HG03196 (cell line): ENCODE data around the gene PDE6D.
"Not testable (repeated sequence)": the region's sequence is repeated elsewhere in the genome, so short reads cannot be mapped to it uniquely, and the experiment has no call there.

ENCODE experiments used
- ATAC-seq: cut with Tn5 transposase; IDR thresholded peaks from one replicate; pipeline ENCODE4 v1.9.1; 2021; ENCODE audit not compliant: unreplicated experiment

Gene PDE6D

GRCh38 chr2:231780123-231780908 lies 766 bp downstream of the PDE6D start:
- no peak for ATAC-seq

GRCh38 chr2:231769170-231770136 lies 11.6 kb downstream of the PDE6D start:
- no peak for ATAC-seq

- no peak for ATAC-seq
Observed at GRCh38 chr2:231765496-231765929, 15.6 kb downstream of the PDE6D start.

DNA sequence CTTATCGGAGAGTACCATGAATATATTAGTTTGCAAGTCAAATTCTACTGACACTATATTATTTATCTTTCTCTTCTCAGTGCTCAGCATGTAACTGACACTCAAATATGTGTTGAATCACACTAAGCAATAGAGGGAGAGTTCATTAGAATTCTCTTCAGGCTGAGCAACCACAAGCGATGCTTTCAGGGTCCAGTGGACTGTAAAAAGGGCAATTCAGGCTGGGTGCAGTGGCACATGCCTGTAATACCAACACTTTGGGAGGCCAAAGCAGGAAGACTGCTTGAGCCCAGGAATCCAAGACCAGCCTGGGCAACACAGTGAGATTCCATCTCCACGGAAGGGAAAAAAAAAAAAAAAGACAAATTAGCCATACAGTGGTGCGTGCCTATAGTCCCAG lies 16.3 kb downstream of the PDE6D start:
- no peak for ATAC-seq

DNA sequence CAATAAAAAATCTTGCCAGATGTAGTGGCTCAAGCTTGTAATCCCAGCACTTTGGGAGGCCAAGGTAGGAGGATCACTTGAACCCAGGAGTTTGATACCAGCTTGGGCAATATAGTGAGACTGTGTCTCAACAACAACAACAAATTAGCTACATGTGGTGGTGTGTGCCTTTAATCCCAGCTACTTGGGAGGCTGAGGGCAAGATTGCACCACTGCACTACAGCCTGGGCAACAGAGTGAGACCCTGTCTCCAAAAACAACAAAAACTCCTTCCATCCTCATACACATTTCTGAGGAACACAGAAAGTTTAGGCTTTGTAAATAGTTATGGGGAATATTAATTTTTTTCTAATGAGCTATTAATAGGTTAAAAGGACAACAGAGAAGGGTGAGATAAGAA lies 17.0 kb downstream of the PDE6D start:
- no peak for ATAC-seq

- ATAC-seq, result no peak
Observed at GRCh38 chr2:231761735-231762134, 19.3 kb downstream of the PDE6D start.

DNA sequence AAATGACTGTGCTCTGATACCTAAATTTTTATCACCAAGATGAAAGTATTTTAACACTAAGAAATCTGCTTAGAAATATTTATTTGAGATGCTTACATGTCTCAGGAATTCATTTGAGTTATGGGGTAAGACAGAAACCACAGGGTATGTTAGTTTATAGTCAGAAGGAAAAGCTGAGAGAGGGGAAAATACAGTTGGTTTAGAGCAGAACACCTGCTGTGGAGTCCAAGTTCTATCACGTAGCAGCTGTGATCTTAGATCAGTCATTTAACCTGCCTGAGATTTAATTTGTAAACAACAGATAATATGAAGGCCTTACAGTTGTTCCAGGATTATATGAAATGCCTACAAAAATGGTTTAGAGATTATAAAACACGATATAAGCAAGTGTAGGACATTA lies 29.0 kb downstream of the PDE6D start:
- ATAC-seq, result no peak

GRCh38 chr2:231751042-231751815 lies 29.9 kb downstream of the PDE6D start:
- ATAC-seq, result no peak

DNA sequence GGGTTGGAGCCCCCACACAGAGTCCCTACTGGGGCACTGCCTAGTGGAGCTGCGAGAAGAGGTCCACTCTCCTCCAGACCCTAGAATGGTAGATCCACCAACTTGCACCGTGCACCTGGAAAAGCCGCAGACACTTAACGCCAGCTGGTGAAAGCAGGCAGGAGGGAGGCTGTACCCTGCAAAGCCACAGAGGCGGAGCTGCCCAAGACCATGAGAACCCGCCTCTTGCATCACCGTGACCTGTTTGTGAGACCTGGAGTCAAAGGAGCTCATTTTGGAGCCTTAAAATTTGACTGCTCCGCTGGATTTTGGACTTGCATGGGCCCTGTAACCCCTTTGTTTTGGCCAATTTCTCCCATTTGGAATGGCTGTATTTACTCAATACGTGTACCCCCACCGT lies 32.1 kb downstream of the PDE6D start:
- ATAC-seq, result not testable (repeated sequence)

DNA sequence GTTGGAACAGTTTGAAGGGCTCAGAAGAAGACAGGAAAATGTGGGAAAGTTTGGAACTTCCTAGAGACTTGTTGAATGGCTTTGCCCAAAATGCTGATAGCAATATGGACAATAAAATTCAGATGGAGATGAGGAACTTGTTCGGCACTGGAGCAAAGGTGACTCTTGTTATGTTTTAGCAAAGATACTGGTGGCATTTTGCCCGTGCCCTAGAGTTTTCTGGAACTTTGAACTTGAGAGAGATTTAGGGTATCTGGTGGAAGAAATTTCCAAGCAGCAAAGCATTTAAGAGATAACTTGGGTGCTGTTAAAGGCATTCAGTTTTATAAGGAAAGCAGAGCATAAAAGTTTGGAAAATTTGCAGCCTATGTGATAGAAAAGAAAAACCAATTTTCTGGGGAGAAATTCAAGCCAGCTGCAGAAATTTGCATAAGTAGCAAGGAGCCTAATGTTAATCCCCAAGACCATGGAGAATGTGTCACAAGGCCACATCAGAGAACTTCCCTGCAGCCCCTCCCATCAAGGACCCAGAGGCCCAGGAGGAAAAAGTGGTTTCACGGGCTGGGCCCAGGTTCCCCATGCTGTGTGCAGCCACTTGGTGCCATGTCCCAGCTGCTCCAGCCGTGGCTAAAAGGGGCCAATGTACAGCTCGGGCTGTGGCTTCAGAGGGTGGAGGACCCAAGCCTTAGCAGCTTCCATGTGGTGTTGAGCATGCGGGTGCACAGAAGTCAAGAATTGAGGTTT lies 32.8 kb downstream of the PDE6D start:
- ATAC-seq, result not testable (repeated sequence)

DNA sequence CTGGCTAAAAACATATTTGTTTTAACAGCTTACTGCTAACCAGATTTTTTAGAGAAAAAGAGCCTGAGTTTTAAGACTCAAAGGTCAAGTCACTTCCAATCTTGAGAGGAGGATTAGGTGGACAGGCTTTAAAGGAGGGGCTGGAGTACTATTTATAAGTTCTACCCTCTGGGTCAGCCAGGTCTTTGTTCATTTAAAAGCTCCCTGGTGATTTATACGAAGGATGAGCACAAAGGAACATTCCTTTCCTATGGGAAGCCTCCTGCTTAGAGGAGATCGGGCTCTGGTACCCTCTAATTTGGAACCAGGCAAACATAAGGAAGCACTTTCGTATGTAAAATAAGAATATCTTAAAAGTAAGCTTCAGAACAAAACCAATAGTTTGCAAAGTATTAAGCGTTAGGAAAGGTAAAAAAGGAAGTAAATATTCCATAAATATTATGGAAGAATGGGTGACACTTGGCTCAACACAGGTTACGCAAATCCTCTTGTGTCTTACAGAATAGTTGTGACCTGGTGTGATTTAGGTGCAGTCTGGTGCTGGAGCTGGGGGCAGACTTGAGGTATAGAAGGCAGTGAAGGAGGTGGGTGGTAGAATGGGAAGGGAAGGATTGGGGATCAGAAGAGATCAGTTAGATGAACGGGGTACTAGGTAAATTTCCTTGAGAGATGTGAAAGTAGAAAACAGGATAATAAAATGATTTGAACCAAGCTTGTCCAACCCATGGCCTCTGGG lies 35.6 kb downstream of the PDE6D start:
- no peak for ATAC-seq

DNA sequence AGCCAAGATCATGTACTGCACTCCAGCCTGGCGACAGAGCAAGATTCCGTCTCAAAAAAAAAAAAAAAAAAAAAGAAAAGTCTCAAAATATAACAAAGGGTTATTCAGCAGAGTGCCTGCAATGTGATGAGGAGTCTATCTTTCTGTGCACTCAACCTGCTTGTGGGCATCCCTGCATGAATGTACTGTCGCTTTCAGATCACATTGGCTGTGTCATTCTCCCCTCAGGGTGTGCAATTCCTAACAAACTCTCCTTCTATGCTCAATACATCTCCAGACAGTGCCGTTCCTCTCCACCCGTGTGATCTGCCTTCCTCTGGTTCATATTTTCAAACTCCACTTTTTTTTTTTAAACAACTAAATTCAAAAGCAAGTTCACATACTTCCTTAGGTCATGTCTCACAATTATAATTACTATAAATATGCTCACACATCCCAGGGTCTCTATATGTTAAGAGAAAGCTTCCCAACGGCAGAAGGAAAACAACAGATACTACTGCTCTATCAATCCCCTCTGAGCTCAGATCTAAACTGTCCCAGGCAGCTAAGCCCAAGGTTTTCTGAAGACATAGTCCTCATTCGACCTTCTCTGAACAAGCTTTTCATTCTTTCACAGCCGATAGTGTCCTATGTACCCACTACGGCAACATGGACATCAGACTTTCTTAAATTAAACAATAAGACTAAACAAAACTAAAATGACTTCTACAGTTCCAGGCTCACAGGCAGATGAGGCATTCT lies 37.5 kb downstream of the PDE6D start:
- no peak for ATAC-seq

DNA sequence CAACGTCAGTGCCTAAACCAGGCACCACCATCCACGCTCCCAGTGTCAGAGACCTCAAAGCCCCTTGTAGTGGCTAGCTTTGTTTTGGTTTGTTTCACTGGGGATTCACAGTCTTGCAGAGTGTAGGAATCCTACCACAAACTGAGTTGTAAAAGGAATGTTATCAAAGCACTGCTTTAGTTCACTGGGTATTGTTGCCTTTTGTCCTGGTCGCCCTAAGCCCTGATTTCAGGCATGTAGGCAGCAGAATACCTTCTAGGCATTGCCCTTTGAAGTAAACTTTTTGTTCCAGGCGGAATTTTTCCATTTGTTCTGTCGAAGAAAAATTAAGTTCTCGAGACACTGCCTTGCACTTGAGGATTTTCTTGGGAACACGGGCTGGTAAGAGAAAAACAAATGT lies 43.3 kb downstream of the PDE6D start:
- no peak for ATAC-seq

- ATAC-seq, result no peak
Observed at GRCh38 chr2:231732604-231733003, 48.5 kb downstream of the PDE6D start.

GRCh38 chr2:231727621-231728020 lies 53.5 kb downstream of the PDE6D start:
- no peak for ATAC-seq

- ATAC-seq, result no peak
Observed at GRCh38 chr2:231726276-231726675, 54.8 kb downstream of the PDE6D start.

DNA sequence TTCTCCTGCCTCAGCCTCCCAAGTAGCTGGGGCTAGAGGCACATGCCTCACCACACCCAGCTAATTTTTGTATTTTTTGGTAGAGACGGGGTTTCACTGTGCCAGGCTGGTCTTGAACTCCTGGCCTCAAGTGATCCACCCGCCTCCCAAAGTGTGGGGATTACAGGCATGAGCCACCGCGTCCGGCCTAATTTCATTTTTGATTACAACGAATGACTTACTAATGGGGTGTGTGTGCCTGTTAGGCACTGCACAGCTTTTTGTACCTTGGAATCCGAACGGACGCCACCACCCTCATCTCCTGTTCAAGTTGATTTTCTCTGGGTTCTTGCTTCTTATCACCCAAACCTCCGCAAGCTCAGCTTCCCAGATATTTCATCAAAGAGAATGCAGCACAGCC lies 55.6 kb downstream of the PDE6D start:
- no peak for ATAC-seq

DNA sequence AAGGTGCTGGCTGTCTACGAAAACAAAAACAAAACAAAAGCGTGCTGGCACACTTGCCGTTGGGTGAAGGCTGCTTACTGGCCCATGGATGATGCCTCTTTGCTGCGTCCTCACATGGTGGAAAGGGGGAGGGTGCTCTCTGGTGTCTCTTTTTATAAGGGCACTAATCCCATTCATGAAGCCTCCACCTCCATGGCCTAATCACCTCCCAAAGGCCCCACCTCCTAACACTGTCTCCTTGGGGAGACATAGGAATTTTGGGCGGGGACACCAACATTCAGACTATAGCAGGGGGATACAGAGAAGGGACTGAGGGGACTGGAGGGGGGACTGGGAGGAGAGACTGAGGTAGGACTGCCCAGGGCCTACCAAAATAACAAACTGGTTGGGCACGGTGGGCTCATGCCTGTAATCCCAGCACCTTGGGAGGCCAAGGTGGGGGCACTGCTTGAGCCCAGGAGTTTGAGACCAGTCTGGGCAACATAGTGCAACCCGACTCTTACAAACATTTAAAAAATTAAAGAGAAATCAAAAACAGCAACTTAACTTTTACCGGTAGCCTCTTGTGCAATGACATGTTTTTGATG lies 58.3 kb downstream of the PDE6D start:
- ATAC-seq, result no peak
